NCI-H774 (cell line): Measurements from ENCODE around the gene THRA.

Experiments used
- DNase-seq: peaks from one replicate; lab custom pipeline; 2025; lab: John Stamatoyannopoulos, UW

Gene THRA

GRCh38 chr17:40026816-40027613 lies 35.8 kb upstream of the THRA start:
- DNase-seq, result peak; percentile 80

GRCh38 chr17:40027614-40028012 lies 35.2 kb upstream of the THRA start:
- DNase-seq, result no peak

GRCh38 chr17:40028595-40028994 lies 34.2 kb upstream of the THRA start:
- no peak for DNase-seq

GRCh38 chr17:40031706-40032105 lies 31.1 kb upstream of the THRA start:
- no peak for DNase-seq

GRCh38 chr17:40032322-40033320 lies 30.1 kb upstream of the THRA start:
- no peak for DNase-seq

- DNase-seq, result no peak
Observed at GRCh38 chr17:40033339-40033738, 29.4 kb upstream of the THRA start.

- no peak for DNase-seq
Observed at GRCh38 chr17:40034426-40035161, 28.2 kb upstream of the THRA start.

GRCh38 chr17:40035162-40035559 lies 27.6 kb upstream of the THRA start:
- peak; percentile 23 for DNase-seq

GRCh38 chr17:40038882-40039513 lies 23.8 kb upstream of the THRA start:
- peak; percentile 35 for DNase-seq

GRCh38 chr17:40041196-40041595 lies 21.6 kb upstream of the THRA start:
- DNase-seq, result no peak

GRCh38 chr17:40056379-40057015 lies 6.3 kb upstream of the THRA start:
- DNase-seq, result no peak

- DNase-seq, result no peak
Observed at GRCh38 chr17:40058186-40058784, 4.5 kb upstream of the THRA start.

- no peak for DNase-seq
Observed at GRCh38 chr17:40058865-40059264, 3.9 kb upstream of the THRA start.

- DNase-seq, result no peak
Observed at GRCh38 chr17:40059729-40060475, 2.9 kb upstream of the THRA start.

- DNase-seq, result no peak
Observed at GRCh38 chr17:40060887-40061608, 1.7 kb upstream of the THRA start.

GRCh38 chr17:40061609-40062038 lies 1.1 kb upstream of the THRA start:
- DNase-seq, result no peak

GRCh38 chr17:40063187-40063771 lies 514 bp downstream of the THRA start:
- DNase-seq, result no peak

GRCh38 chr17:40063901-40064531 lies 1.3 kb downstream of the THRA start:
- DNase-seq, result no peak
